Mesodermal cell (in vitro differentiated cells): ENCODE results near the gene ADNP.
A peak's percentile ranks its signal among the peaks of the same experiment; 100 is the strongest.

Source experiments
- H3K27ac ChIP-seq: 2 replicates; pipeline ENCODE4 v1.7.0; 2013; ENCODE audit warnings: mild to moderate bottlenecking, low read depth, low read length, moderate library complexity; ENCODE audit not compliant: severe bottlenecking
- H3K36me3 ChIP-seq: 2 replicates; pipeline ENCODE4 v1.7.1; 2013; ENCODE audit warnings: mild to moderate bottlenecking, low read length, moderate library complexity; ENCODE audit not compliant: control insufficient read depth, insufficient read depth
- H3K4me1 ChIP-seq: one replicate; pipeline ENCODE4 v1.7.1; 2013; ENCODE audit warnings: mild to moderate bottlenecking, low read length; ENCODE audit not compliant: insufficient read depth, control insufficient read depth, poor library complexity, severe bottlenecking
- H3K4me3 ChIP-seq: 2 replicates; pipeline ENCODE4 v1.7.0; 2013; ENCODE audit warnings: low read length, control low read depth, mild to moderate bottlenecking; ENCODE audit not compliant: insufficient read depth, poor library complexity, severe bottlenecking; ENCODE audit errors: extremely low read depth
- H3K9me3 ChIP-seq: 2 replicates; pipeline ENCODE4 v1.7.1; 2013; ENCODE audit warnings: mild to moderate bottlenecking, low read length, moderate library complexity; ENCODE audit not compliant: control insufficient read depth
- WGBS, 2 experiments: methylation state at CpG; one replicate each; pipeline ENCODE4 v1.1.5; 2013; ENCODE audit warnings: missing lambda C conversion rate in 2 of 2; ENCODE audit not compliant: insufficient coverage in 2 of 2; 5-methylcytosine and 5-hydroxymethylcytosine counted together

Gene ADNP

DNA sequence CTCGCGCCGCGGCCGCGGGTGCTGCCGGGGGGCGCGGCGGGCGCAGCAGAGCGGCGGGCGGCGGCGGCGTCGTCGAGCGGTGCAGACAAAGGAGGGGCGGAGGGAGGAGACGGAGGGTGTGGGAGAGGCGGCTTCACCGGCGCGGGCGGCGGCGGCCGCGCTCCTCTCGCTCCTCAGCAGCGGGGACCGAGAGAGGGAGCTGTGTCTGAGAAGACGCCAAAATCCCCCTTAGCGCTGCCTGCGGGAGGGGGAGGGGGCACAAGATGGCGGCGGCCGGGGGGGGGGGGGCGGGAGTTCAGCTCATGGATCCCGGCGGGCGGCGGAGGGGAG, 296 bp downstream of the ADNP start:
- WGBS, 2 experiments = 0% methylated on average over 18 of the region's 45 CpGs; no CpG with 5 or more reads in 1 of the 2 experiments
- Histone ChIP-seq H3K9me3 (no peaks in the 10 kb centered on the region), H3K27ac (peak overlapping the region; percentile 98), H3K4me3 (peak overlapping the region; percentile 39), H3K36me3 (peaks cover 47% of the 10 kb centered on the region), H3K4me1 (peaks cover 4% of the 10 kb centered on the region)

DNA sequence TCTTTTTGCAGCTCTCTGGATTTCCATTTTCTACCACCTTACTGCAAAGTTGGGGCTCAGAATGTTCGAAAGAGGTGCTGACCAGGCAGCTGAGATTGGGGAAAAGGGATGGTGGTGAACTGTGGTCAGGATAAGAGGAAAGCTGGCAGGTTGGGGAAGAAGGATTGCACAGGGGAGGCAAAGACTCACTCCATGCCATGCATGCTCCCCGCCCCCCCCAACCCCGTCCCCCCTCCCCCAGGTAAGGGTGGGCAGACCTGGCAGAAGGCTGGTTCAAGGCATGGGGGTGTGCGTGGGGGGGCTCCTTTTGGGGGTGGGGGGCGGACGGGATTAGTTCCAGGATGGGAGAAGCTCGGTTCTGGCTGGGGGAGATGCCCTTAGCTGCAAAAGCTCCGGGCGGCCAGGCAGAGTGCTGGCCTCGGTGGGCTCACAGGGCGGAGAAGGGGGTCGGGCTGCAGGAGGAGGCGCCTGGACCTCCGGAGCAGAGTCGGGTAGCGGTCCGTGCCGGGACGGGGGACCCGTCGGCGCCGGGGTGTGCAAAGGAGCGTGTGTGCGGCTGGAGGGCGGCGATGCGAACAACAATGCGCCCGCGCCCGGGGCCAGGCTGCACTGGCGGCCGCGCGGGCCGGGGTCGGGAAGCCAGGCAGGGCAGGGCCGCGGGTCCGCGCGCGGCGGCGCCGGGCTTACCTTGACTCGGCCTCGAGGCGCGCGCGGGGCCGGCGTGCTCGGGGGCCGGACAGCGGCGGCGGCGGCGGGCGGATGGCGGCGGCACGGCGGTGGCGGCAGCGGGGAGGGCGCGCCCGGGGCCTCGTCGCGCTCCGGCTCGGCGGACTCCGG, 880 bp downstream of the ADNP start:
- Histone ChIP-seq H3K27ac (peak overlapping the region; percentile 74), H3K4me3 (peak overlapping the region; percentile 71), H3K4me1 (peaks cover 4% of the 10 kb centered on the region), H3K9me3 (no peaks in the 10 kb centered on the region), H3K36me3 (peaks cover 47% of the 10 kb centered on the region)
- WGBS, 2 experiments = 0% methylated on average over 13 to 58 of the region's 79 CpGs

- Histone ChIP-seq H3K36me3 (peaks cover 49% of the 10 kb centered on the region), H3K4me3 (peak overlapping the region; percentile 71), H3K27ac (peak overlapping the region; percentile 74), H3K4me1 (peaks cover 4% of the 10 kb centered on the region), H3K9me3 (no peaks in the 10 kb centered on the region)
- 16 to 20% methylated on average over 6 to 11 of the region's 13 CpGs for WGBS, 2 experiments
Measured at GRCh38 chr20:50929299-50930138, 1.7 kb downstream of the ADNP start.

GRCh38 chr20:50928469-50928868, 2.8 kb downstream of the ADNP start:
- Histone ChIP-seq H3K36me3 (peaks cover 57% of the 10 kb centered on the region), H3K9me3 (no peaks in the 10 kb centered on the region), H3K27ac (no peak overlapping the region), H3K4me3 (peak overlapping the region; percentile 71), H3K4me1 (peaks cover 4% of the 10 kb centered on the region)
- WGBS, 2 experiments = 60 to 87% methylated on average over 1 to 3 of the region's 5 CpGs

DNA sequence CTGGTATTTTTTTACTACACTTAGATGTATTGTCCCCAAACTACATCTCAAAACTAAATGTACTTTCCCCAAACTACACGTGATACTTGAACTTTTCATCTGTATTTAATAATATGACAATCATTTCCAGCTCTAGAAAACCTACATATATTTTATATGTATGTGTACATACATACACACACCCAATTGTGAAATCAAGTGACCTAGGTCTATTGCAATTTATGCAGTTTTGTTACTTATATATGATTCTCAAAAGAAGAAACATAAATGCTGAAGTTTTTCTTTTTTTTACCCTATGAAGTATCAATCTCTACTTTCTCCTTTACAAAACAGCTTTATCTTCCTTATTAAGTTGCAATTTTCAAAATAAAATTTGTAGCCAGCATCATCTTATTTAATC, 4.7 kb downstream of the ADNP start:
- Histone ChIP-seq H3K36me3 (peaks cover 68% of the 10 kb centered on the region), H3K9me3 (no peaks in the 10 kb centered on the region), H3K4me3 (no peak overlapping the region), H3K4me1 (peaks cover 4% of the 10 kb centered on the region), H3K27ac (no peak overlapping the region)
- WGBS, 2 experiments = no CpG with 5 or more reads among the region's 1 CpG

GRCh38 chr20:50924261-50924920, 6.8 kb downstream of the ADNP start:
- no peak overlapping the region for H3K4me3 ChIP-seq
- H3K4me1 ChIP-seq = peaks cover 4% of the 10 kb centered on the region
- WGBS, 2 experiments = 80 to 100% methylated on average over 1 of the region's 2 CpGs
- H3K9me3 ChIP-seq = no peaks in the 10 kb centered on the region
- no peak overlapping the region for H3K27ac ChIP-seq
- peaks cover 84% of the 10 kb centered on the region for H3K36me3 ChIP-seq

GRCh38 chr20:50921803-50922501, 9.3 kb downstream of the ADNP start:
- no peak overlapping the region for H3K27ac ChIP-seq
- H3K36me3 ChIP-seq = peaks cover 68% of the 10 kb centered on the region
- no peaks in the 10 kb centered on the region for H3K9me3 ChIP-seq
- 86 to 96% methylated on average over 3 to 5 of the region's 8 CpGs for WGBS, 2 experiments
- no peak overlapping the region for H3K4me3 ChIP-seq
- H3K4me1 ChIP-seq = no peaks in the 10 kb centered on the region

DNA sequence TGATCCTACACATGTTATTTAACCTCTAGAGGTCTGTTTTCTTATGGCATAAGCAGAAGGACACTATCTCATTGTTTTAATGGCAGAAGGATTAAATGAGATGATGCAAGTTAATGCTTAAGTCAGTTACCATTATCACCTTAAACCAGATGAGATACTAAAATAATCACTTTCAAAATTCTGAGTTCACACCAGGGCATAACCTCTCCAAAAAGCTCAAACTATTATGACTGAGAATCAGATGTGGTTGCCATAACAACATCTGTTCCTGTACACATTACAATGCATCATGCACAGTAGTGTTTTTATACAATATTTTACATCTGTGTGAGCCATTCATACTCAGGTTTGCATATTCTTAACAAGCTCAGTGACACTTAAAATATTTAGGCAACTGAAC, 10.2 kb downstream of the ADNP start:
- Histone ChIP-seq H3K27ac (no peak overlapping the region), H3K4me1 (peaks cover 7% of the 10 kb centered on the region), H3K9me3 (no peaks in the 10 kb centered on the region), H3K36me3 (peaks cover 72% of the 10 kb centered on the region), H3K4me3 (no peak overlapping the region)

- Histone ChIP-seq H3K27ac (no peak overlapping the region), H3K4me1 (peaks cover 19% of the 10 kb centered on the region), H3K9me3 (no peaks in the 10 kb centered on the region), H3K4me3 (no peak overlapping the region), H3K36me3 (peaks cover 66% of the 10 kb centered on the region)
- WGBS, 2 experiments = 97% methylated on average over 5 to 6 of the region's 6 CpGs
Measured at GRCh38 chr20:50919567-50919966, 11.7 kb downstream of the ADNP start.

GRCh38 chr20:50918403-50918802, 12.8 kb downstream of the ADNP start:
- 84 to 100% methylated on average over 1 to 3 of the region's 3 CpGs for WGBS, 2 experiments
- Histone ChIP-seq H3K27ac (no peak overlapping the region), H3K4me1 (peaks cover 31% of the 10 kb centered on the region), H3K4me3 (no peak overlapping the region), H3K36me3 (peaks cover 64% of the 10 kb centered on the region), H3K9me3 (no peaks in the 10 kb centered on the region)
